Stimulated activated CD8-positive, alpha-beta memory T cell treated with anti-CD3 and anti-CD28 coated beads, Interleukin-12 subunit alpha, Interleukin-12 subunit beta, amount 100 ng/mL, for 4 hours (primary cell): ENCODE measurements around the gene PPT2.

Experiments
- DNase-seq: peaks from one replicate; pipeline ENCODE4 v3.0.0-alpha.2; 2020; ENCODE audit warnings: low read depth

PPT2 gene

DNA sequence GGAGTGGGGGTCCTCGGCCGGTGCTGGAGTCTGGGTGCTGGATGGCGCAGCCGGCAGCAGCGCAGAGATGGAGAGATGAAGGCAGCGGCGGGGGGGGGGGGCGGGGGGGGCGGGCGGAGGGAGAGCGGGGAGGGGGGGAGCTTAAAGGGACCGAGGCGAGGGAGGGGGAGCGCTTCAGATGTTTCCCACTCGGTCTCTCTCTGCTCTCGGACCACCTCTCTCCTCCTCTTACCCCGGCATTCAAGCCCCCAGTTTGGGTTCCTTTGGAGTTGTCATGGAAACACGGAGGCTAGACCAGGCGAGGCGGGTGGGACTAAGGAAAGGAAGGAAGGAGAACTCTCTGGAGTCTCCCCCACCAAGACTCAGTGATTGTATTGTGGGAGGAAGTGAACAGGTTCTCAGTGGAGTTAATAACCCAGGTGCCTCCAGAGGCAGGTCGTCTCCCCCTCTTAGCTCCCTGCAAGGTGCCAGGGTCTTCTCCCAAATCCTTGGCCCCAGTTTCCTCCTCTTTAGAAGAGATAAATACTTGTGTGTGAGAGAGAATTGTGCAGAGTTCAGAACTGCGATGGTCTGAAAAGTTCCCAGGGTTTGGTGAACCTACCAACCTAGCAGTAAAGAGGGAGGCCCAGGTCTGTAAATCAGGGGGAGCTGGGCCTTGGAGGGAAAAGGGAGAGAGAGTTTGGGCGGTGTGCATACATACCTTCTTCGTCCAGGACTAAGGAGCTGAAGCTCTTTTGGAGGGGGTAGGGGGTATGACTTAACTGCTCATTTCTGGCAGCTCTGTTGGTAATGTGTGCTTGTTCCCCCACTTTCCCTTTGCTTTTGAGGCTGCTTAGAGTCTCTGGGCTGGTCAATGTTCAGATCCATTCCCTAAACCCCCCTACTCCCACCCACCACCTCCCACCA, 1.8 kb upstream of the PPT2 start, which contains the start of gene PRRT1:
Gene PRRT1 (minus strand): TSS at position 77 of the 906 bp plus-strand sequence. CDS start 112 bp downstream, outside the sequence.
- no peak for DNase-seq

DNA sequence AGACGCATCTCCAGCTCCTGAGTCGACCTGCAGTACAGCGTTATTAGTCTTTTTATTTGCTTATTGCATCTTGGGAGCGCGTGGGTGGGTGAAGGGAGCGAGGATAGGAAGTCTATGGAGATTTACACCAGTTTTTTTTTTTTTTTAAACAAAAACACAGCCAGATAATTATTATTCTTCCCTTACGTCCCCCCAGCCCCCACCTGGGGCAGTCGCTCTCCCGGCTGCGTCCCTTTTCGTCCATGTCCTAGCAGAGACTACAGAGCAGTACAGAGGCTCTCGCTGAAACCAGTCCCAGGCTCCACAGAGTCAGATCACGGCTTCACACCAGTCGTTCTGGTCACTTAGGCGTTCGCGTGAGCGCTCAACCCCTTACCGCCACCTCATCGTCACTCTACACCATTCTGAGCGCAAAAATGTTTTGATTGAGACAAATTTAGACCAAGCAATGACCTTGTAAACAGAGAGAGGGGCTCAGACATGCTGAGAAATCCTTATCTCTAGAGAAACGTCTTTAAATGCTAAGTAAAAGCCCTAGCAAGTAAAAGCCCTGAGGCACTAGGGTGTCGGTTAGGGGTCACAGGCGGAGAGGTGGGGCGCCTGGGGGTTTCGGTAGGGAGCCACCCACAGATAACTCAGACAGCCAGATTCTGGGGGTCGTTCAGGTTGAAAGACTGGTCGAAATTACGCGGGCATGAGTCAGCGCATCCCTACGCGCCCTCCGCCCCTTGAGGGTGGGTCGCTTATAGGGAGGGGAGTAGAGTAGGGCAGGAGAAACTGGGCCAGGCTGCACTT, 975 bp upstream of the PPT2 start:
- no peak for DNase-seq

DNA sequence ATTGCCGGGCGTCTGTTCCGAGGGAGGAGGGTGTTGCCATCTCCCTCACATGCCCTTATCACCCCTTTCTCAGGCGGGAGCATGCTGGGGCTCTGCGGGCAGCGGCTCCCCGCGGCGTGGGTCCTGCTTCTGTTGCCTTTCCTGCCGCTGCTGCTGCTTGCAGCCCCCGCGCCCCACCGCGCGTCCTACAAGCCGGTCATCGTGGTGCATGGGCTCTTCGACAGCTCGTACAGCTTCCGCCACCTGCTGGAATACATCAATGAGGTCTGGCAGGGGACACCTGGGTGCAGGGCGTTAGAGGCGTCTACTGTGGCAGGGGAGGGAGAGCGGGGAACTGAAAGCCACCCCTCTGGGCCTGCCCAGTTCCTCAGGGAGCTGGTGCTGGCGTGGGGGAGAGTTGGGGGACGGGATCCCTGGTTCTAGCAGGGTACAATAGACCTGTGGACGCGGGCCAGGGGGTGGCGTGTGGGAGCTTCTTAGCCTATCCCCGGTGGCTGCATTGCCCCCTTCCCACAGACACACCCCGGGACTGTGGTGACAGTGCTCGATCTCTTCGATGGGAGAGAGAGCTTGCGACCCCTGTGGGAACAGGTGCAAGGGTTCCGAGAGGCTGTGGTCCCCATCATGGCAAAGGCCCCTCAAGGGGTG, 697 bp downstream of the PPT2 start:
- peak; percentile 42 for DNase-seq

DNA sequence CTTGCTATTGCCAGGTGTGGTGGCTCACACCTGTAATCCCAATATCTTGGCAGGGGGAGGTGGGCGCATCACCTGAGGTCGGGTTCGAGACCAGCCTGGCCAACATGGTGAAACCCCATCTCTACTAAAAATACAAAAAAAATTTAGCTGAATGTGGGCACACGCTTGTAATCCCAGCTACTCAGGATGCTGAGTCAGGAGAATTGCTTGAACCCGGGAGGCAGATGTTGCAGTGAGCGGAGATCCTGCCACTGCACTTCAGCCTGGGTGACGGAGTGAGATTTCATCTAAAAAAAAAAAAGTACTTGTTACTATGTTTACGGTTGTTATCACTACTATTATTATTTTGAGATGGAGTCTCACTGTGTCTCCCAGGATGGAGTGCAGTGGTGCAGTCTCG, 3.0 kb downstream of the PPT2 start:
- no peak for DNase-seq

DNA sequence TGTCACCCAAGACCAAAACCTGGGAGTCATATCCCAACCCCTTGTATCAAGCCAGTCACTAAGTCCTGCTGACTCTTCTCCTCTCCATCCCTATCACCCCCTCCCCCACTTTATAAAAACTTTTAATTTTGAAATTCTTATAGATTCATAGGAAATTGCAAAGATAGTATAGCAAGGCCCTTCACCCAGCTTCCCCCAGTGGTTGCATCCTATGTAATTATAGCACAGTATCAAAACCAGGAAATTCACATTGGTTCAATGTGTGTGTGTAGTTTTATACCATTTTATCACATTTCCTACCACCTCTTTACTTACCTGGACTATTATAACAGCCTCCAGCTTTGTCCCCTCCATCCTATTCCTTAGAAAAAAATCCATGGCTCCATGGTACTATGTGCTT, 4.1 kb downstream of the PPT2 start:
- DNase-seq, result no peak

DNA sequence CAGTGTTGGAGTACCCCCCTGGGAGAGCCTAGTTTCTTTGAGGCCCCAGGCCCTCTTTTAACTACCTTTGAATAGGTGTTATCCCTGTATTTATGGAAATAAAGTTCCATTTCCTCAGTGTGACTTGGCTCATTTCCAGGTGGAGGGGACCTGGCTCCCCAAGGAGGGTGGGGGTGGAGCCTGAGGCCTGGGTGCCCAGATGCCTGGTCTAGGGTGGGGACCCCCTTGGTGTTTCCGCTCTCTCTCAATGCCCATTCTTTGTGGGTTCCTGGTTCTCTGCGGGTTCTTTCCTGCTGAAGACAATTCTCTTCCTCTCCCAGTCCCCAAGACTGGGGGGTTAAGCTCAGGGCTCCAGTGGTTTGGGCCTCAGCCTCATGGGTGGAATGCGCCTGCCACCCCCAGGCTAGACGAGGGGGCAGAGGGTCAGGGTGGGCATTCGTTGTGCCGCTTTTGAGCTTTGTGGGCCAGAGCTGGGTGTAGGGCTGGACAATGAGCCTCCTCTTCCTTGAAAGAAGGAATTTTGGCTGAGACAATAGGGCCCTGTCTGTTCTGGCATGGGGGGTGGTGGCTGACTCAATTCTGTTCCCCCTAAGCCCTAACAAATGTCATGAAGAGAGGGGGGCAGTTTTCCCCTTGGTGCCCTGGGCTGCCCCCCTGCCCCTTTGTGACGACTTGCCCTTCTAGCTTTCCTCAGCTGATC, 9.8 kb downstream of the PPT2 start:
- no peak for DNase-seq

DNA sequence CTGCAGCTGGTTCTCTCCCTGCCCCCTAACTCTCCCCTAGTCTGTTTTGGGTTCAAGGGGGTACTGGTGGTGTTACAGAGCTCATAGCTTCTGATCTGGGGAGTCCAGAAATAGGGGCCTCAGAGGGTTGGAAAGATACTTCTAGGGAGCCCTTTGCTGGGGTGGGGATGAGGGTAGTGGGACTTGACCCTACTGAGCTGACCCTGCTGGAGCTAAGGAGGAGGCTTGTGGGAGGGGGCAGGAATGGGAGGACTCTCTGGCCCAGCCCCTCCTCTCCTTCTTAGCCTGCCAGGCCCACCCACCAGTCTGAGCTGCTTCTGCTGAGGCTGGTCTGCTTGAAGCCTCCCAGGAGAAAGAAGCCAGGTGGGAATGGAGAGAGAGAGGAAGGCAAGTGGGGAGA, 10.4 kb downstream of the PPT2 start, which contains the start of gene EGFL8:
Gene EGFL8 (plus strand): TSS at position 301 of the 400 bp plus-strand sequence. CDS start 1,571 bp downstream, outside the sequence.
- DNase-seq, result no peak

DNA sequence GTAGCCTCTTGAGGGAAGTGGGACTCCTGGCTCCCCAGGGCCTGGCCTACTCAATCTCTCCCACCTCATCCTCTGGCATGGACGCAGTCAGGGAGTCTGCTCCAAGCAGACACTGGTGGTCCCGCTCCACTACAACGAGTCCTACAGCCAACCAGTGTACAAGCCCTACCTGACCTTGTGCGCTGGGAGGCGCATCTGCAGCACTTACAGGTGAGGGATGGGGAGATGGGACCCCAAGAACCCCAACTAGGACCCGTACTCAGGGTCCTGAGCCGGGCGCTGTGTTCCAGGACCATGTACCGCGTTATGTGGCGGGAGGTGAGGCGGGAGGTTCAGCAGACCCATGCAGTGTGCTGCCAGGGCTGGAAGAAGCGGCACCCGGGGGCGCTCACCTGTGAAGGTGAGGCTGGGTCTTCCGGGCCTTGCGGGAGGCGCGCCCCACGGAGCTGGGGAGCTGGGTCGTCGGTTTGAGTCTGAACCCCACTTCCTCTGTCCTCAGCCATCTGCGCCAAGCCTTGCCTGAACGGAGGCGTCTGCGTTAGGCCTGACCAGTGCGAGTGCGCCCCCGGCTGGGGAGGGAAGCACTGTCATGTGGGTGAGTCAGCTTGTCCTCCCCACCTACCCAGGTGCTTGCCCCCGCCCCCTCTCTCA, 12.6 kb downstream of the PPT2 start:
- no peak for DNase-seq

DNA sequence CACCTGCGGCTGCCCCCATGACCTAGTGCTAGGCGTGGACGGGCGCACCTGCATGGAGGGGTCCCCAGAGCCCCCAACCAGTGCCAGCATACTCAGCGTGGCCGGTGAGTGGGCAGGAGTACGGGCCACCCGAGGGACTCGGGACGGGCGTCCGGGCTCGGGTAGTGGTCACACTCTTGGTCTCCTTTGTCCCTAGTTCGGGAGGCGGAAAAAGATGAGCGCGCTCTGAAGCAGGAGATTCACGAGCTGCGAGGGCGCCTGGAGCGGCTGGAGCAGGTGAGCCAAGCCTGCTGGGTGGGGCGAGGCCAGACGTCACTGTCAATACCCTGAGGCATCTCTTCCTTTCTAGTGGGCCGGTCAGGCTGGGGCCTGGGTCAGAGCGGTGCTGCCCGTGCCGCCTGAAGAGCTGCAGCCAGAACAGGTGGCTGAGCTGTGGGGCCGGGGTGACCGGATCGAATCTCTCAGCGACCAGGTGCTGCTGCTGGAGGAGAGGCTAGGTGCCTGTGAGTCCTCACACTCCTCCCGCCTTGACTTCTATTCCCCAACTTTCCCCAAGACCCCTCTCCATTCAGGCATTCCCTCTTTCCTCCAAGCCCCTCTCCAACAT, 13.3 kb downstream of the PPT2 start:
- no peak for DNase-seq

DNA sequence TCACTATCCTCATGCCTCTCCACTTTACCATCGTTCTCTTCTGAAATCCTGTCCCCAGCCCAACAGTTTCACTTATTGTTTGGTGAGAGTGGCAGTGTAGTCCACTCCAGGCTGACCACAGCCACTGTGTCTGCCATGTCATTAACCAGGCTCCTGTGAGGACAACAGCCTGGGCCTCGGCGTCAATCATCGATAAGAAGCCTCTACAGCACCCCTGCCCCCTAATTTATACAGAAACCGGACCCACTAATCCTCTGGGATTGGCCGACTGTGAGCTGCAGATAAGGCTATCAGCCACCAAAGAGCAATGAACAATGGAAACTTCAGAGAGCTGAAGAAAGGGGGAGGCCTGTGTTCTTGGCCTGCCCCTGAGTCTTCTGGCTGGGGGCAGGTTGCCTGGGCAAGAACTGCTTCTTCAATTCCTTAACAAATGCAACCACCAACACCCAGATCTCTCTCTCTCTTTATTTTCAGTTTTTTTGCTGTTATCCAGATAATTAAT, 13.9 kb downstream of the PPT2 start:
- no peak for DNase-seq

DNA sequence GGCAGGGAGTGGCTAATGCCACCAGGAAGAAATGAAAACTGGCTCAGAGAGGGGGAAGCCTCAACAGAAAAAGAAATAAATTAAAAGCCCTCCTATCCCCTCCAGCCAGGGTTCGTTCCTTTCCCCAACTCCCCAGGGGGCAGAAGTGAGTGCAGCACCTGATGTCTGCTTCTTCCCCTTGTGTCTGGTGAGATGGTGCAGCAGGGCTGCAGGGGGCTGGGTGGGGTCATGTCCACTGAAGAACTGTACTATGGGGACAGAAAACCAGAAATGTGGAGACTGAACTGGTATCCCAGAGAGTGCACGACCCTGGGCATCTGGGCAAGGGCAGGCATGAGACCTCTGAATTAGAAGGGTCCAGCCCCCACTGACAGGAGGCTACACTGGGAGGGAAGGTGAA, 14.4 kb downstream of the PPT2 start:
- no peak for DNase-seq

DNA sequence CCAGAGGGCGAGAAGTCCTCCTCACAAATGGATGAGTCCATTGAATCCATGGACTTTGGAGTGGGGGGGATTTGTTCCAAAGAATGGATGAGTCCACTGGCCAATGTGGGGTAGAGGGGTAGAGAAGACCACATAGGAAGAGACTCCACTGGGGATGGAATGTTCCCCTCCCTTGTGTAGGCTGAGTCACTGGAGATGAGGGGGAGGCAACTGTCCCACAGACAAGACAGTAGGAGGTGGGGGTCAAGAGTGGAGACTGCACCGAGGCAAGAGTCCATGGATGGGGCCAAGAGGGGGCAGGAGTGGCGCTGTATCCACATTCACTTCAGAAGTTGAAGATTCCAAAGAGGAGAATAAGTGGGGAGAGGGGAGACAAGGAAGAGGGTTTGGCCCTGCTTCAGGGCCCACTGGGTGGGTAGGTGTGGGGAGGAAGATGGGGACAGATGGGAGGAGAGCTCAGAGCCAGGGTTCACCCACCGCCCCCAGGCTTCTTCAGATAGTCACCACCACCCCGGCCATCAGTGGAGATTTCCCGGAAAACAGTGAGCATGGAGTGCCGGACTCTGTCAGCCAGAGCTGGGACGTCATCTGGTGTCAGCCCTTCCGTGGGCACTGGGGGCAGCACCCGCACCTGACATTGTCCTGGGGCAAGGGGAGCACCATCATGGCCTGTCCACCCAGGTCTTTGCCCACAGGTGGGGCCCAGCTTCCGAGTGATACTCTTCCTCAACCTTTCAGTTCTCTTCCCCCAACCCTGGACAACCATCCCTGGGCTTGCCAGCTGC, 15.1 kb downstream of the PPT2 start:
- no peak for DNase-seq

DNA sequence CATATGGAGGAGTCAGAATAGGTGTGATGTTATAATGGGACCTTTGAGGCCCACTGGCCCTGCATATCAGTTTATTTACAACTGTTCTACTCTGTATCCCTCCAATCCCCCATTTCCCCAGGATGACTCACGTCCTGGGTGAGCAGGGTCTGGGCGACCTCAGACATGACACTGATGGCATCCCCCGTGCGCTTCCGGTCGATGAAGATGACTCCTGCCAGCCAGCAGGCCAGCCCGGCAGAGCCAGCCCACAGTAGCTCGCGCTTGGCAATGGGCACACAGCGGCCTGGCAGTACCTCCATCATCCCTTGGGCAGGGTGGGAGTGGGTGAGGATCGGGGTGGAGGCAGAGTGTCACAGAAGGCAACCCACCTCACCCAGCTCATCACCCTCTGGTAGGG, 16.4 kb downstream of the PPT2 start:
- DNase-seq, result no peak

DNA sequence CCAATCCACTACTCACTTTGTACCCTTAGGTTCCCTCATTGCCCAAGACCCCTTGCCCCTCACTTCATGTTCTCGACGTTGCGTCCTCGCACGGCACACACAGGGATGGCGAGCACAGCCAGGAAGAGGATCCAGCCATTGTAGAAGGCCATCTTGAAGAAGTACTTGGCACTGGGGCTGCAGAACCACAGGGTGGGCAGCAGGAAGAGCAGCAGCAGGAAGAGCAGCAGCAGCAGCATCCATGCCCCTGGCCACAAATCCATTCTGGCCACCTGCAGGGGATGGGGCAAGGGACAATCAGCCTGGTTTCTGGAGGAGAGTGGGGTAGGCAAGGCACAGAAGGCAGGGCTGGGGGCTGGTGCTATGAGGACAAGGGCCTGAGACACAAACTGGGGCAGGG, 17.3 kb downstream of the PPT2 start:
- DNase-seq, result no peak

DNA sequence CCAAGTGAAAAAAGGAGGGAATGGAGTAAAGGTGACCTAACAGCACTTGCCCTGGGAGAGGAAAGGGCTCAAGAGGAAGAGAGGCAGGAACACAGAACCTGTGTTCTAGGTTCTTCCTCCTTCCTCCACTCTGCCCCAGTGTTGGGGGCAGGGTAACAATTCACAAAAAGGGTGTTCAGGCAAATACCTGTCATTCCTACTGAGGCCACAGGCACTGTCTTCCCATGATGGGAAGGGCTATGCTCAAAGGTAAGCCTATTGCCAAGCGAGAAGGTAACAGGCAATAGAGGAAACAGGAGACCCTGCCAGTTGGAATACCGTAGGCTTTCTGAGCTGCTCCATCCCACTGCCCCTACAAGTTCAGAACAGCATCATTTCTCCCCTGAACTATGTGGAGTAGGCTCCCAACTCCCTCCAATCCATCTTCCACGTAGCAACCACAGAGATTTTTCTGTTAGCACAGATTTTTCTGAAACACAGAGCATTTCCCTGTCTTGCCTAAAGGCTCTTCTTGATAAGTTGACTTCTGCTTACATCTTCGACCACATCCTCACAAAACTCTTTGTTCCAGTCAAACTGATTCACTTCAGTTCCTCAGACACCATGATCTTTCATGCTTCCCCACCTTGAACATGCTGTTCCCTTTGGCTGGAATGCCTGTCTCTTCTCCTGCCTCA, 19.2 kb downstream of the PPT2 start:
- DNase-seq, result no peak

DNA sequence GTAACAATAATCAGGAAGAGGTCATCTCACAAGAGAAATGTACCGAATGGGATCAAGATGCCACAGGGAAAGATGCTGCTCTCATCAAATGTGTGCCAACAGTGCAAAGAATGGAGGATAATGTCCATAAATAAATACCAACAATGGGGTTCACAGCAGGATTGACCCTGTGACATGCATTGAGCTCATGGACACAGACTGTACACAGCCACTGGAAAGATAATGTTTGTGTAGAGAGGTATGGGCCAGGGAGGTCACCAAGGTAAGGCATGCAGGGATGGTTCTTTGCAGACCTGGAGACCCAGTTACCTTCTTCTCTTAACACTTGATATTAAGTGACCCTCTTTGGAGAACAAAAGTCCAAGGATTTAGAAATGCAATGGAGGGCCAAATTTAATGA, 20.5 kb downstream of the PPT2 start:
- DNase-seq, result no peak

DNA sequence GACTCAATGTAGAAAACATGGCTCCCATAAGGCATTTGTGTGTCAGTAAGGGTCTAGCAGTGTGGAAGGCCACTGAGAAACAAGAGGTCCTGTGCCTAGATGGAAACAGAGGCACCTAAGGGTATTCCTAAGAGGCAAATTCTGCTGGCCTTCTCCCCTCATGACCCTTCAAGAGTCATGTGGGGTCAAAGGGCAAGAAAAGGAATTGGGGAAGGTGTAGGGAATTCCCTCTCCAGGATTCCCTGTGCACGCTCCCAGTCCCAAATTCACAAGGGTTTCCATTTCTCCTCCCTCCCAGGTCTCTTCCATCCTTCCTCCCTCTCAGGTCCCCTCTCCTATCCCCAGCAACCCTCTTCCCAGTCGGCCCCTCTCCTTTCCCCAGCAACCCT, 21.4 kb downstream of the PPT2 start:
- no peak for DNase-seq

DNA sequence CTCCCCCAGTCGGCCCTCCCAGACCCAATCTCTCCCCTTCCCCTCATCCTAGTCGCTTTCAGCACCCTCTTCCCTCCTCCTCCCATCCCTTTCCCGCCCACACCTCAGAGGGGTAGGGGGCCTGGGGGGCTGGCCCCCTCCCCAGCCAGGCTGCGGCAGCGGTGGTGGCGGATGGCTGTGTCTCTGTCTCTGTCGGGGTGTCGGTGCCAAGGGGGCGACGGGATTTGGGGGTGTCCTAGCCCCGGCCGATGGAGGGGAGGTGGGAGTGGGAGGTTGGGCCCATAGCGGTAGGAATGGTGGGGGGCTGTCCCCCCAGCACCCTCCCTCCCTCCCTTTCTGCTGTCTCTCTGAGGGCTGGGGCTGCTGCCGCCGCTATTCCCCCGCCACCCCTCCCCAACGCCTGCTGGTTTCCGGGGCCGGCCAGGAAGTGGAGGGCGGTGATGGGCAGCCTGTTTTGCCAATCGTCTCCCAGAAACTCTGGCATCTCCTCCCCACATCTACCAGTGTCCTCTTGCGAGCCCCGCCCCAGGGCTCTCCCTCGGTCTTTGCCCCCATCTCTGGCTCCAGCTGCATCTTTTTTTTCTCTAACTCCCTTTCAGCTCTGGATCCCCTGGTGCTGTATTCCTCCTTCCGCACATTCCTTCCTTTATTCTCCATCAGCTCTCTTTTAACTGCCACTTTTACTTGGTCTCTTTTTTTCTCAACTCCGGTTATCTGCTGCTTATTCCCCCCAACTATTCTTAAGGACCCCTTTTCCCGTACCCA, 22.0 kb downstream of the PPT2 start, which contains the start of gene AGPAT1:
Gene AGPAT1 (minus strand): TSS at position 374 of the 765 bp plus-strand sequence. CDS start 4,588 bp downstream, outside the sequence.
- peak; percentile 94 for DNase-seq
